ENCODE data around the gene CSGALNACT2. TPM values are rescaled to one million over a fixed set of nuclear protein-coding genes. Genes with fewer than 3 reads are reported as not detected.

The CSGALNACT2 gene
- polyA plus RNA-seq, 1 donor = 23.9 TPM

- DNase-seq (ENCODE audit: low read depth) = no peak
These were observed 26.2 kb upstream of the CSGALNACT2 start for GRCh38 chr10:43111921-43112607.

GRCh38 chr10:43112608-43112961 lies 25.7 kb upstream of the CSGALNACT2 start:
- no peak for DNase-seq (ENCODE audit: low read depth)

GRCh38 chr10:43113201-43114087 lies 24.8 kb upstream of the CSGALNACT2 start:
- DNase-seq (ENCODE audit: low read depth) = no peak

GRCh38 chr10:43114088-43114742 lies 24.0 kb upstream of the CSGALNACT2 start:
- no peak for DNase-seq (ENCODE audit: low read depth)

GRCh38 chr10:43114743-43115611 lies 23.3 kb upstream of the CSGALNACT2 start:
- no peak for DNase-seq (ENCODE audit: low read depth)

- DNase-seq (ENCODE audit: low read depth) = no peak
These were observed 22.2 kb upstream of the CSGALNACT2 start for GRCh38 chr10:43115881-43116595.

GRCh38 chr10:43116596-43116995 lies 21.6 kb upstream of the CSGALNACT2 start:
- DNase-seq (ENCODE audit: low read depth) = no peak

GRCh38 chr10:43117031-43117776 lies 21.0 kb upstream of the CSGALNACT2 start:
- DNase-seq (ENCODE audit: low read depth) = no peak

GRCh38 chr10:43117777-43118583 lies 20.3 kb upstream of the CSGALNACT2 start:
- no peak for DNase-seq (ENCODE audit: low read depth)

- DNase-seq (ENCODE audit: low read depth) = no peak
These were observed 19.4 kb upstream of the CSGALNACT2 start for GRCh38 chr10:43118631-43119415.

- no peak for DNase-seq (ENCODE audit: low read depth)
These were observed 18.7 kb upstream of the CSGALNACT2 start for GRCh38 chr10:43119416-43120115.

- no peak for DNase-seq (ENCODE audit: low read depth)
These were observed 17.9 kb upstream of the CSGALNACT2 start for GRCh38 chr10:43120116-43120928.

GRCh38 chr10:43120929-43121314 lies 17.3 kb upstream of the CSGALNACT2 start:
- DNase-seq (ENCODE audit: low read depth) = no peak

- no peak for DNase-seq (ENCODE audit: low read depth)
These were observed 16.8 kb upstream of the CSGALNACT2 start for GRCh38 chr10:43121444-43121843.

- no peak for DNase-seq (ENCODE audit: low read depth)
These were observed 16.1 kb upstream of the CSGALNACT2 start for GRCh38 chr10:43122096-43122495.

GRCh38 chr10:43122826-43123225 lies 15.4 kb upstream of the CSGALNACT2 start:
- DNase-seq (ENCODE audit: low read depth) = no peak
